ENCODE data around the gene SMARCAL1.

GRCh38 chr2:216450346-216450745 is 38.1 kb downstream of the SMARCAL1 start:
- TF ChIP-seq SMC3 (IDR thresholded peaks at IDR 0.05; ENCODE audit: low read depth, low read length) (no peak), POLR2AphosphoS5 (IDR thresholded peaks at IDR 0.05; ENCODE audit: low read depth, low read length) (no peak), CTCF (IDR thresholded peaks at IDR 0.05) (no peak), MAX (IDR thresholded peaks at IDR 0.05; ENCODE audit: low read depth) (no peak), TAF1 (IDR thresholded peaks at IDR 0.05; ENCODE audit: borderline replicate concordance, low read depth, low read length) (no peak), SIN3A (IDR thresholded peaks at IDR 0.05; ENCODE audit: borderline replicate concordance, low read depth, low read length) (no peak), ZBTB33 (IDR thresholded peaks at IDR 0.05; ENCODE audit: borderline replicate concordance, low read depth) (no peak), RXRA (IDR thresholded peaks at IDR 0.05; ENCODE audit: borderline replicate concordance, low read depth) (no peak), TCF12 (IDR thresholded peaks at IDR 0.05) (no peak), RAD21 (IDR thresholded peaks at IDR 0.05; ENCODE audit: low read length) (no peak), JUND (IDR thresholded peaks at IDR 0.05) (no peak)

Data from SK-N-SH (cell line).